Sciatic nerve (tissue), 2 donors: ENCODE data around the gene RASGRF2. TPM values are rescaled to one million over a fixed set of nuclear protein-coding genes. Genes with fewer than 3 reads are reported as not detected.
A peak's percentile ranks its signal among the peaks of the same experiment; 100 is the strongest.

Experiments used
- ATAC-seq: fragments of 200-7000 bp; cut with Tn5 transposase; one replicate; pipeline ENCODE4 v1.9.1; 2020; ENCODE audit warnings: mild to moderate bottlenecking, moderate library complexity
- DNase-seq: peaks from one replicate; pipeline ENCODE4 v3.0.0-alpha.2; 2020; ENCODE audit warnings: low spot score
- intact Hi-C: fragments of 100-400 bp; cut with DNase I; formaldehyde crosslinking; loops from one replicate; pipeline ENCODE4 v1.14.2; 2022
- total RNA-seq: library from RNA; stranded (reverse); fragmentation: NEBNext Ultra II Directional; extraction: Animal tissue kit (Norgen Biotek cat#: 25700); gene quantifications from one replicate; pipeline ENCODE4 v1.2.1, GENCODE V29; 2021
- donor health status: DM: no; HTN: no; CAD: no.
- donor health status: DM: no; HTN: no; CAD: no.

The RASGRF2 gene, protein sequence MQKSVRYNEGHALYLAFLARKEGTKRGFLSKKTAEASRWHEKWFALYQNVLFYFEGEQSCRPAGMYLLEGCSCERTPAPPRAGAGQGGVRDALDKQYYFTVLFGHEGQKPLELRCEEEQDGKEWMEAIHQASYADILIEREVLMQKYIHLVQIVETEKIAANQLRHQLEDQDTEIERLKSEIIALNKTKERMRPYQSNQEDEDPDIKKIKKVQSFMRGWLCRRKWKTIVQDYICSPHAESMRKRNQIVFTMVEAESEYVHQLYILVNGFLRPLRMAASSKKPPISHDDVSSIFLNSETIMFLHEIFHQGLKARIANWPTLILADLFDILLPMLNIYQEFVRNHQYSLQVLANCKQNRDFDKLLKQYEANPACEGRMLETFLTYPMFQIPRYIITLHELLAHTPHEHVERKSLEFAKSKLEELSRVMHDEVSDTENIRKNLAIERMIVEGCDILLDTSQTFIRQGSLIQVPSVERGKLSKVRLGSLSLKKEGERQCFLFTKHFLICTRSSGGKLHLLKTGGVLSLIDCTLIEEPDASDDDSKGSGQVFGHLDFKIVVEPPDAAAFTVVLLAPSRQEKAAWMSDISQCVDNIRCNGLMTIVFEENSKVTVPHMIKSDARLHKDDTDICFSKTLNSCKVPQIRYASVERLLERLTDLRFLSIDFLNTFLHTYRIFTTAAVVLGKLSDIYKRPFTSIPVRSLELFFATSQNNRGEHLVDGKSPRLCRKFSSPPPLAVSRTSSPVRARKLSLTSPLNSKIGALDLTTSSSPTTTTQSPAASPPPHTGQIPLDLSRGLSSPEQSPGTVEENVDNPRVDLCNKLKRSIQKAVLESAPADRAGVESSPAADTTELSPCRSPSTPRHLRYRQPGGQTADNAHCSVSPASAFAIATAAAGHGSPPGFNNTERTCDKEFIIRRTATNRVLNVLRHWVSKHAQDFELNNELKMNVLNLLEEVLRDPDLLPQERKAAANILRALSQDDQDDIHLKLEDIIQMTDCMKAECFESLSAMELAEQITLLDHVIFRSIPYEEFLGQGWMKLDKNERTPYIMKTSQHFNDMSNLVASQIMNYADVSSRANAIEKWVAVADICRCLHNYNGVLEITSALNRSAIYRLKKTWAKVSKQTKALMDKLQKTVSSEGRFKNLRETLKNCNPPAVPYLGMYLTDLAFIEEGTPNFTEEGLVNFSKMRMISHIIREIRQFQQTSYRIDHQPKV (N-terminal part only)
- 63.8 TPM for total RNA-seq

GRCh38 chr5:80959768-80960442 is at the start of gene RASGRF2:
RASGRF2 (plus strand) TSS chr5:80960363; CDS start chr5:80960739, 376 bp downstream.
- peak; percentile 64 for DNase-seq
- intact Hi-C loops, result no loop called here
- peak; percentile 48 for ATAC-seq

GRCh38 chr5:80912479-80912878 is 47.7 kb upstream of the RASGRF2 start:
- intact Hi-C loops, result no loop called here
- no peak for ATAC-seq
- no peak for DNase-seq

- intact Hi-C loops, result no loop called here
- DNase-seq (no peak), ATAC-seq (no peak)
Measured at GRCh38 chr5:80915716-80916115, 44.4 kb upstream of the RASGRF2 start.

GRCh38 chr5:80916676-80917075 is 43.5 kb upstream of the RASGRF2 start:
- ATAC-seq (peak; percentile 34), DNase-seq (no peak)
- intact Hi-C loops, result no loop called here

DNA sequence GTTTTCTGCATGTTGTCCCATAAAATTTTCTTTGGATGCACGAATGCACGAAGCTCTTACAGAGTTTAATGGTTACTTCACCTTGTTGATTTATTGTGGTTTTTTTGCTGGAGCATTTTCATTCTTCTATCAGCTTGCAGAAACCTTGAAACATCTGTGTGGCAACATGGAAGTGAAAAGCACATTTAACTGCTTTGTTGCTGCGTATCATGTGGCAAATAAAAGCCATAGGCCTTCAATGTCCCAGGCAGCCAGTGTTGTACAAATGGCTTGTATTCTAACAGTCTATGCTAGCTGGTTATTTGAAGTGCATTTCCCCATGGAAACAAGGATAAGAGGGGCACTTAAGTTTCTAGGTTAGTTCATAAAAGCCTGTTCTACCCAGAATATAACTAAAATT is 42.5 kb upstream of the RASGRF2 start:
- ATAC-seq (no peak), DNase-seq (no peak)
- intact Hi-C loops, result no loop called here

DNA sequence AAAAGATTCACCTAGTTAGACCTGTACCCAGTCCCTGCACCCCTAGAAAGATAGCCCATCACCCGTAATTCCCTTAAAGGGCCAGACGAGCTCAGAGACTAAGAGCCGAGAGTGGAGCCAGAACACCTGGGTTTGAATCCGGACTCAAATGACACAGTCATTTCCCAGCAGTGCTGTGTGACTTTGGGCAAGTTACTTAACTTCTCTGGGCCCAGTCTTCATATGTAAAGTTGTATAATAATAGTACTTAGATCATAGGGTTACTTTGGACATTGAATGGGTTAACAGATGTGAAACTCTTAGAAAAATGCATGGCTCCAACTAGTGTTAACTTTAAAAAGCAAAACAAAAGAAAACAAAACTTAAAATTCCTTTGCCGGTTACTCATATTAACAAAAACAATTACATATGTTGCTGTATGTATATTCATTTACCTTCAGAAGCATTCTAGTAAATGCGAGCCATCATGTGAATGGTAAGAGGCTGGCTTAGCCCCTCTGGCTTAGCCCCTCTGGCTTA is 40.4 kb upstream of the RASGRF2 start:
- ATAC-seq, result no peak
- DNase-seq, result no peak
- intact Hi-C loops, result no loop called here

DNA sequence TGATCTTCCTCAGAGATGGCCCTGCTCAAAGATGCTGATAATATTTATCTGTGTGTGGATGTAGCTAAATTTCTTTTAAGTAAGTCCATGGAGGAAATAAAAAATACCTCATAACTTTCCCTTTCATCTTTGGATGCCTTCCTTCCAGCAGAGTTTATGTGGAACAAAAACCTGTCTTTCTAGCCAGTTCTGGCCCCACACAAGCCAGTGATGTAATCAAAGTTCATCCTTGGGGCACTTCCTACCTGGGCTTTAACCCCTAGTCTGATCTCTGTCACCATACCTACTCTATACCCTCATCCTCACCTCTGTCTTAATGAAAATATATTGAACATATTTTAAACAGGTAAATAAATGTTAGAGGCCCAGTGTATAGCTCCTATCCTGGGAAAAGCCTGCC is 39.8 kb upstream of the RASGRF2 start:
- no peak for ATAC-seq
- DNase-seq, result no peak
- intact Hi-C loops, result no loop called here

DNA sequence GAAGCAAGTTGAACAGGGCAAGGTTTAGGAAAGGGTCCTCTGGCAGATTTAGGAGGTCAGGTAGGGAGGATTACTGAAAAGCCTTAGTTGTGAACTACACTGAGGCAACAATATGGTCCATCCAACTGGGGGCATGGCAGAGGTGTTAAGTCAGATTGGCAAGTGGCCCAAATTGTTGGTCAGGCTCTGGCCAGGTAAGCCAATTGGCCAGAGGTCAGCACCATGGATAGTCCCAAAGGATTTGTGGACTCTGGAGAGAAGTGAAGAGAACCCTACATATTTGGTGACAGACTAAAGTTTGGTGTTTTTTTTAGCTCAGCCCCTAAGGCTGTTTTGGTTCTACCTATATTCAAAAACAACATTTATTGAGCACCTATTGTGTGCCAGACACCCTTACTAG is 39.1 kb upstream of the RASGRF2 start:
- no peak for ATAC-seq
- intact Hi-C loops, result no loop called here
- no peak for DNase-seq

DNA sequence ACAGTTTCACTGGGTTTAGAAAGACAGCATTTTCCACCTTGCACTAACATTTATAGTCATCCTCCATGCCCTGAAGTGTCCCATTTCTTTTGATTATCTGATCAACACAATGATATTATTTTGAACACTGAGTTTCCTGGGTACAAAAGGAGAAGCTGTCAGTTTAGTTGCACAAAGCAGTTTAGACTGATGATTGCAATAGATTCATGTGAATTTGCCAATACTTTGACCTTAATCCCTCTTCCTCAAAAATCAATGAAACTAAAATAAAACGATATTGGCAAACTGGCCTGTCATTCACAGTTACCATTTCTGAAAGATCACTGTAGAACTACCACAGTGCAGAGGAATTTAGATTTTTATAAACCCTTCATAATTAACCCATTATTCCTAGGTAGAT is 34.2 kb upstream of the RASGRF2 start:
- no peak for DNase-seq
- no peak for ATAC-seq
- intact Hi-C loops, result no loop called here

- intact Hi-C loops, result no loop called here
- ATAC-seq, result no peak
- DNase-seq, result no peak
Measured at GRCh38 chr5:80926536-80926935, 33.6 kb upstream of the RASGRF2 start.

GRCh38 chr5:80926979-80927656 is 33.0 kb upstream of the RASGRF2 start:
- DNase-seq (no peak), ATAC-seq (no peak)

DNA sequence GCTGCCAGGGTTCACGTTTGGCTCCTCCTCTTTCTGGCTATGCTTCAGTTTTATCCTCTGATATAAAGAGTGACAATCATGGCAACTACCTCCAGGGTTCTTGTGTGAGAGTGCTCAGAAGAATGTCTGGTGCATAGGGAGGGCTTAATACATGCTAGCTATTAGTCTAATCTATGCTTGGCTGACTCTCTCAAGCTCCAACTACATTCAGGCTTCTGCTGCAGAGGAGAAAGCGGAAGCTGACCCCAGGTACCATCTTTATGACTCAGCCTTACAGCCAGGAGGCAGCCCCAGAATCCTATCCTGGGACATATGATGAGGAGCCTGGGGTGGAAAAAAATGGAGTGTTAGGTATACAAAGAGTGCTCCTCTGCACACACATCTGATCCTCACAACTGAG is 32.1 kb upstream of the RASGRF2 start:
- ATAC-seq, result no peak
- no peak for DNase-seq
- intact Hi-C loops, result no loop called here

More at GRCh38 chr5:80926979-80927656, 33.0 kb upstream of the RASGRF2 start:
- intact Hi-C loops, result no loop called here

DNA sequence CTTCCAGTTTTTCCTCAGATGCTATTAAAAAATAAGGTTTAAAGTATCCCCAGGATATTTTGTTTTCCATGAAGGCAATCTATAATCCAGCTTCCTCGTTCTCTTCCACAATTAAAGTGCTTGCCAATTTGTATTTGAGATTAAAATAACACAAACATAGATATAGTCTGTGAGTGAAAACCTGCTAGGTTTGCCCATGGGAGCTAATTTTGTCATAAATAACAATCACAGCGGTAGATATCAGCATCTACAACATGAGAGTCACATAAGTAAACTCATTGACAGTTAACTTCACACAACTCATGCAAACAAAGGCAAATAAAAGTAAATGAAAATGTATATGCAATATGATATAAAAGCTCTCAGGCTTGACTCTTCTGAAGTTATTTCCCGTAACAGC is 29.2 kb upstream of the RASGRF2 start:
- no peak for DNase-seq
- ATAC-seq, result no peak
- intact Hi-C loops, result no loop called here

- DNase-seq (no peak), ATAC-seq (no peak)
- intact Hi-C loops, result no loop called here
Measured at GRCh38 chr5:80931411-80931810, 28.8 kb upstream of the RASGRF2 start.

- no peak for ATAC-seq
- intact Hi-C loops, result no loop called here
Measured at GRCh38 chr5:80933036-80933435, 27.1 kb upstream of the RASGRF2 start.

DNA sequence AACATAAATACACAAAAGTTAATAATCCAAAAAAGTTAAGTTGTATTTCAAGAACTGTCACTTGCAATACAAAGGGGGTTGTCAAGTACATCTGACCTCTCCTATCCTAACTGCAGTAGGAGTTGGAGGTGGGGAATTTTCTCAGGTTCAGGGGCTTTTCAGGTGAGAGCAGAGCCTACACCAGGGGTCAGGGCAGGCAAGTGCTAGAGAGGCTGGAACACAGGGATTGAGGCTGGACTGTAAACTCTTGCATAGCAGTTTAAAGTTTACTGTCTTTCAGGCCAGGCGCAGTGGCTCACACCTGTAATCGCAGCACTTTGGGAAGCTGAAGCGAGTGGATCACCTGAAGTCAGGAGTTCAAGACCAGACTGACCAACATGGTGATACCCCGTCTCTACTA is 25.4 kb upstream of the RASGRF2 start:
- intact Hi-C loops, result no loop called here
- DNase-seq (no peak), ATAC-seq (no peak)

More at GRCh38 chr5:80933036-80933435, 27.1 kb upstream of the RASGRF2 start:
- no peak for DNase-seq

DNA sequence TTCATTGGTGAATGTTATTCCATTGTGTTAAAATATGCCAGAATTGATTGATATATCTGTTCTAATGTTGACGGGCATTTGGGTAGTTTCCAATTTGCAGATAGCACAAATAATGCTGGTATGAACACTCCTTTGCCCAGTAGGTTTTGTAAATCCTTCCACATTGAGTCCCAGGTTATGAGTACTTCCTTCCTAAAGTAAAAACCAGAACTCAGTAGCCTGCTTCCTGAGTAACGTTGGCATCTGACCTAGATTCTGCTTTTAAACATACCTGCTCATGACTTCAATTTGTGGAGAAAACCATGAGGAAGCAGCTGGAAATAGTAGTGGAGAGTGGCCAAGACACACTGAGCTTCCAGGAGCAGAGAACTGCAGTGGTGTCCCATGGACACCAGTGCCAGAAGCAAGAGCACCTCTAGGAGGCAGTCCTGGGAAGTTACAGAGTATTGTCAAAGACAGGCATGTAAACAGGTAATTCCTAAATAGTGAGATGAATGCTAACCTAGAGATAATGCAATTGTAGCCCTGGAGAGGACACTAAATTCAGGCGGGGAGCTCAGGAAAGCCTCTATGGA is 24.3 kb upstream of the RASGRF2 start:
- intact Hi-C loops, result no loop called here
- ATAC-seq, result no peak
- no peak for DNase-seq

DNA sequence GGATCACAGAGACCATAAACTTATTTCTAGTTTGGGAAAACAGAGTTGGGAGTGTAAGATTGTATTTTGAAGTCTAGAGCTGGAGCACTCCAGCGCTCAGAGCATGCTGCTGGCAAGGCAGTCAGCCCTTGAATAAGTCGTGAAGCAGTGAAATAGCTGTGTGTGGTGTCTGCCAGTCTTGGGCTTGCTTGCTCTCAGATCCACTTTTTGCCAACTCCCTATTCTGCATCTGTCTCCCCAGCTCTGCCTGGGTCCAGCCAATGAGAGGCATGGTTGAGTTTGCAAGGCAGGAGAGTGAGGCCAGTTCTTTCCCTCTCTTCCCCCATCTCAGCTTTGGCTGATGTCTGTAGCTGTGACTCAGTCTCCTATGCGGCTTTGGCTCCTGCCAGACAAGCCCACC is 23.3 kb upstream of the RASGRF2 start:
- intact Hi-C loops, result no loop called here

More for the DNA sequence above, 23.3 kb upstream of the RASGRF2 start:
- DNase-seq, result no peak
- no peak for ATAC-seq
